NCI-H2107 treated with DMSO at 0.1 percent for 48 hours (cell line): ENCODE data around the gene ACACA.

Experiments used
- DNase-seq: peaks from one replicate; lab custom pipeline; 2025; ENCODE audit not compliant: unreplicated experiment; lab: John Stamatoyannopoulos, UW

Gene ACACA

GRCh38 chr17:37299257-37299980 is 107.2 kb downstream of the ACACA start:
- peak; percentile 58 for DNase-seq

- peak; percentile 28 for DNase-seq
Measured at GRCh38 chr17:37295888-37296287, 110.7 kb downstream of the ACACA start.

- no peak for DNase-seq
Measured at GRCh38 chr17:37294888-37295287, 111.7 kb downstream of the ACACA start.

- DNase-seq: no peak
Measured at GRCh38 chr17:37293770-37294169, 112.9 kb downstream of the ACACA start.

GRCh38 chr17:37292429-37293139 is 114.1 kb downstream of the ACACA start:
- DNase-seq: no peak

GRCh38 chr17:37291351-37291750 is 115.3 kb downstream of the ACACA start:
- DNase-seq: no peak

- no peak for DNase-seq
Measured at GRCh38 chr17:37286430-37286829, 120.2 kb downstream of the ACACA start.

GRCh38 chr17:37284191-37284590 is 122.4 kb downstream of the ACACA start:
- no peak for DNase-seq

GRCh38 chr17:37283414-37283961 is 123.1 kb downstream of the ACACA start:
- no peak for DNase-seq

- DNase-seq: no peak
Measured at GRCh38 chr17:37280841-37281240, 125.8 kb downstream of the ACACA start.

GRCh38 chr17:37278247-37278894 is 128.3 kb downstream of the ACACA start:
- no peak for DNase-seq

GRCh38 chr17:37276475-37276874 is 130.2 kb downstream of the ACACA start:
- DNase-seq: no peak

GRCh38 chr17:37274461-37274860 is 132.2 kb downstream of the ACACA start:
- DNase-seq: no peak

- no peak for DNase-seq
Measured at GRCh38 chr17:37273409-37274051, 133.1 kb downstream of the ACACA start.

- DNase-seq: no peak
Measured at GRCh38 chr17:37265446-37266173, 141.0 kb downstream of the ACACA start.

GRCh38 chr17:37261286-37261685 is 145.3 kb downstream of the ACACA start:
- no peak for DNase-seq

- DNase-seq: no peak
Measured at GRCh38 chr17:37259030-37259735, 147.5 kb downstream of the ACACA start.

GRCh38 chr17:37256627-37257026 is 150.0 kb downstream of the ACACA start:
- DNase-seq: no peak

- DNase-seq: no peak
Measured at GRCh38 chr17:37255432-37255831, 151.2 kb downstream of the ACACA start.

- DNase-seq: no peak
Measured at GRCh38 chr17:37247825-37248224, 158.8 kb downstream of the ACACA start.
